HG03442 (cell line): ENCODE data around the gene BCAS1.

Experiments used
- ATAC-seq: cut with Tn5 transposase; IDR thresholded peaks from one replicate; pipeline ENCODE4 v1.9.1; 2021; ENCODE audit warnings: mild to moderate bottlenecking, moderate library complexity; ENCODE audit not compliant: unreplicated experiment

The BCAS1 gene

DNA sequence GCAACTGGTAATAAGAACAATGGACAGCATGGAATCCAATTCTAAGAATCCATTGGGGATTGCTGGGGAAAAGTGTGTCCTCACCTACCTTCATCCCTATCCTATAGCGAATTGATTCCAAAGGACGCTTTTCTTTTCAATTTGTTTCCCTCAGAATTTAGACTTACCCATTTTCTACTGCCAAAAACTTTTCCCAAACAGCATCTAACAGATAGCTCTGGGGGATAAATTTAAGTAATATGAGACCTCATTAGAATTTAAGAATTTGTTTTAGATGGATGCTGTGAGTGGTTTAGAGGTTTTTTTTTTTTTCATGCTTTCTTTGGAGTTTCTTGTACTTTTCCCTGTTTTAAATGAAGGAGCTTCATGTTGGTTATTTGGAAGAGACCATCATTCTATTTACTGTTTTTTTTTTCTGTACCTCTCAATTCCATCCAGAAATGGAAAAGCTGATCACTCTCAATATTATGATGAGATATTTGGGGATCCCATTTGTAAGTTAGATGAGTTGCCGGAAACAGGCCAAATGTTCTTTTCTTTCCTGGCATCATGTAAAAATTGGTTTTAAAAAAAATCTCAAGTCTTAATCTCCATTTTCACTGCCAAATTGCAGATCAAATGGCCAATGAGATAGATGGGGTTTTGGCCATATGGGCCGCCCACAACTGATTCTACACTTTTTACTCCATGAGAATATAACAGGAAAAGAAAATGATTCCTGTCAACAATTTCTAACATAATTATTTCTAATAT lies 105.7 kb downstream of the BCAS1 start:
- ATAC-seq = no peak

DNA sequence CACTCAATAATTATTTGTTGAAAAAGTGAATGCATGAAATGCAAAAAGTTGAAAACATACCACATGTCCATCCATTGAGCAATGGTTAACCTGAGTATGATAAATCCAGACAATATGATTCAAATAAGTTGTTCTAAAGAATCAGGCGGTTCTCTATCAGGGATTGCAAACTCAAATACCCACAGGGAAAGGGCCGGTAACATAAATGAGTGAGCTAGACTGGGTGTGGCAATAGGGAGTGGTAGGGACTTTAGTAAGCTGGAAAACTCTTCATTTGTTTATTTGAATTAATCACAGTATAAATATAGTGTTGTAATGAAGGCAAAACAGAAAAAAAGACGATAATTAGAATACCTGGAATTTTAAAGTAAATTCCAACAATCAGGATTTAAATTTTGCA lies 106.3 kb downstream of the BCAS1 start:
- ATAC-seq = no peak

DNA sequence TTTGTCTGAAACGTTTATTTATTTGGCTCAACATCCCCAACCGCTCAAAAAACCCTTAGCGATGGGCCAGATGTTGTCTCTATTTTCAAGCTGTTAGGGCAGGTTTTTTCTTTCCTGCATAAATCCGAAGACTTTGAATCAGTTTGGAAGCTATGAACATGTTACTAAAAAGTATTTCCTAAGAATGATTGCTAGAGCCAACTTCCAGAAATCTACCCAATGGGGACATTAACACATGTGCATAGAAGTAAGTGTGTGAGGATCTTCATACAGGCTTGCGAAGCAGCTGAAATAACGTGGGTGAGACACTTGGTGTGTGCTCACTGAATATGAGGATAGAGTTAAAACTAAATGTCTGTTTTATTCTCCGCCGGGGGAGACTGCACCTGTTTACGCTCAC lies 106.8 kb downstream of the BCAS1 start:
- ATAC-seq = no peak

DNA sequence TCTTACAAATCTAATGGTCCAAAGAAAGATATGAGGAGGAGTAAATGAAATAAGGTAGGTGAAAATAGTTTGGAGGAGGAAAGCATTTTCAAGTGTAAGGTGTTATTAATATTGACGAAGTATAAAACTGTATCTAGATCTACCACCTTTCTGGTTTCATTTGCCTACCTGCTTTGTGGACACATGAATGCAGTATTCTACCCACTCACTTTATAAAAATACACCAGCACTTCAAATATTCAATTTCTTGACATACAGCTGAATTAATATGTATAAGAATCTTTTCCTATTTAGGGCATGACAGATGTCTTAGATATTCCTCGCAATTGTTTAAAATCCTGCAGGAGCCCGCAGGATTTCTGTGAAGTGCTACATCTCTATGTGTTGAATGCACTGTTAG lies 108.0 kb downstream of the BCAS1 start:
- no peak for ATAC-seq

DNA sequence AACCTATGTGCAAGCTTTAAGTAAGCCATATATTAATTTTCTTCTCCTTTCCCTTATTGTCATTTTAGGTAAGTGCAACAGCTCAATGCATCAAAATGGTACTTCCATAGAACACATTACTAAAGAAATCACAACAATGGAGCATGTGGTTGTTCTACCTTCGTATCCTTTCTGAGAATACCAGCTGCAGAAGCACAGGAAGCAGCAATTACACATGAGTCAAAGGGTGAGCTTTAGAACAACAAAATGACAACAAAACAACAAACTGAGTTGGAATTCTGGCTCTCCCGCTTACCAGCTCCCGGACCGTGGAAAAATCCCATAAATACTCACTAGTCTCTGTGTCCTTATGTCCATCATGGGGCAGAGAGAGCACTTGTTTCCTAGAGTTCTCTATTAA lies 108.9 kb downstream of the BCAS1 start:
- ATAC-seq = no peak

DNA sequence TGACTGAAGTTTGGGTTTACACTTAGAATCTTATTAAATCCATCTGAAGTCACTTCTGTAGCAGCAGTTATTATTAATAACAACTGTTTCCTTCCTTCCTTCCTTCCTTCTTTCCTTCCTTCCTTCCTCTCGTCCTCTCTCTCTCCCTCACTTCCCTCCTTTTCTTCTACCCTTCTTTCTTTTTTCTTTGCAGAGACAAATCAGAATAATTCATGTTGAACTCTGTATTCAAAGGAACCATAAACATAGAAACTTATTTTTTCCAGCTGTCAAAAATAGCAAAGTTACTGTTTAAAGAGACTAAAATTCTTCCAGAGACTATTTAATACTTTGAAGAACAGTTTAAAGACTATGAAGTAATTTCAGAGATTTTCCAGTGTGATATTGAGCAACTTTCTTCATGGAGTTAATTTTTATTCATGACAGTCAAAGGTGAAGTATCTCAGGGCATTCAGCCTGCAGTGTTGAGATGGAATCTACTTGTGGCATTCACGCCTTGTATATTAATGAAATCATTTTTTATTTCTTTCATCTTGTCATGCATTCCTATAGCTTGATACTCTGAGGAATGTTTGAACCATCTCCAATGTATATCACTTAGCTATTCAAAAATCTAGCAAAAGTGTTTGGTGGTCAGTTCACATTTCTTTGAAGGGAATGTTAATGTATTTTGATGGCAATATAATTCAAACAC lies 109.7 kb downstream of the BCAS1 start:
- ATAC-seq = no peak

DNA sequence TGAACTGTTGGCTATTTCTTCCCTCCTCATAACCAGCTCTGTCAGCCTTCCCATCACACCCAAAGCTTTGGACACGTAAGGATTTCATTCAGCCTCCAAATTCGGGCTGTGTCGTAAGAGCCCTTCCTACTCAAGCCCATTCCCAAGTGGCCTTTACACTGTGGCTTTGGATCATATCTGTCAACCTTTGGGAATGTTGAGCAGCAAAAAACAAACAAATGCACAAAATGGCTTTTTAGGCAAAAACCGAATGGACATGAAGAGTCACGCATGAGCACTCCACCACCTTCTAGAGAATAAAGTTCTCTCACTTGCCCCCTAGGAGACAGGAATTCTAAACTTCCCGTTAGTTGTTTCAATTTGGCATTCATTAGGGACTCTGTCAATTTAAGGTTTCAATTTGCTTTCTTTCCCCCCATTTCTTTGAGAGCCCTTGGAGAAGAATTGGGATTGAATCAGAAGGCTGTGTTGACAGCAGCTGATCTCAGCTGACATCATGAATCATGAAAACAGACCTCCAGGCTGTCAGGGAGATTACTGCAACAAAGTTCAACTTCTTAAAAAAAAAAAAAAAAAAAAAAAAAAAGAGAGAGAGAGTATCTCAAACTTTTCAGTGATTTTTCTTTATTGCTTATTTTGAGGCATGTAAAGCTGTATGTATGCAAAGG lies 110.3 kb downstream of the BCAS1 start:
- ATAC-seq = no peak

DNA sequence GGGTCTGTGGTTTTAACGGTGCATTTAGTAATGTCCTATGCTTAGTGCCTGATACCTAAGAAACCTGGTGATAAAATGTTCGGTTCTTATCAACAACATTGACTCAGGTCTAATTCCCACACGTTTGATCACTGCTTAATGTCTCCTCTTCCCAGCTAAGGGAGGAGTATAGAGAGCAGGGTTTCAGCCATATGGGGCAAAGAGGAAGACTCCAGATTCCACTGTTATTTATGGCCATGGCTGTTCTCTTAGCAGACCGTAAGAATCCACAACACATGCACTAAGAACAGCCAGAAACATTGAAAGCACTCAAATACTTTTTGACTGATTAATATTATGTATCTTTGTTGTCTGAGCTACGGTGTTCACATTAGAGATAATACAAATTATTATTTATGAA lies 112.1 kb downstream of the BCAS1 start:
- no peak for ATAC-seq

DNA sequence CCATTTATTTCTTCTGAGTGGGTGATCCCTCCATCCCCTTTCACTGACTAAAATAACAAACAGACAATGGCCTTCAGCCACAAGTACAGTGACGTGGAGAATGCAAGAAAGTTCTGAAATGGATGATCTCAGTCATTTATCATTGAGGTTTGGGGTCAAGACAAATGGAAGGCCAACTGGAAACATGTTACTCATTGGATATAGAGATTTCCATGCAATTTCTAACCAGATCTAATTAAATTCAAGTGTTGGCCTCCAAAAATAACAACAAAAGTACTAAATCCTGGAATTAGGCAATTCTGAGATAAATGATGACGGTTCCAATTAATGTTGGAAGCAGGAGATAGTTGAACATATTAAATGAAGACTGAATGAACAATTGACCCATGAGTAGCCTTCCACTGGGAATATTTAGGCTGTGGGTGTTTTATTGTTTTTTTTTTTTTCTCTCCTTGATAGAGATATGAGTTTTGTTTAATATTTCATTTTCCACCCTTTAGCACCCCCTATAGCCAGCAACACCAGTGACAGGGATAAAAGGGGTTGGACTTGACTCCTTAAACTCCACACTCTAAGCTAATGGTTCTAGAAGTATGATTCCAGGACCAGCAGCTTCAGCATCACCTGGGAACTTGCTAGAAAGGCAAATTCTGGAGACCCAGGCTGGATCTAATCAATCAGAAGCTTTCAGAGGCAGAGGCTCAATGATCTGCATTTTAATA lies 112.8 kb downstream of the BCAS1 start:
- ATAC-seq = no peak

DNA sequence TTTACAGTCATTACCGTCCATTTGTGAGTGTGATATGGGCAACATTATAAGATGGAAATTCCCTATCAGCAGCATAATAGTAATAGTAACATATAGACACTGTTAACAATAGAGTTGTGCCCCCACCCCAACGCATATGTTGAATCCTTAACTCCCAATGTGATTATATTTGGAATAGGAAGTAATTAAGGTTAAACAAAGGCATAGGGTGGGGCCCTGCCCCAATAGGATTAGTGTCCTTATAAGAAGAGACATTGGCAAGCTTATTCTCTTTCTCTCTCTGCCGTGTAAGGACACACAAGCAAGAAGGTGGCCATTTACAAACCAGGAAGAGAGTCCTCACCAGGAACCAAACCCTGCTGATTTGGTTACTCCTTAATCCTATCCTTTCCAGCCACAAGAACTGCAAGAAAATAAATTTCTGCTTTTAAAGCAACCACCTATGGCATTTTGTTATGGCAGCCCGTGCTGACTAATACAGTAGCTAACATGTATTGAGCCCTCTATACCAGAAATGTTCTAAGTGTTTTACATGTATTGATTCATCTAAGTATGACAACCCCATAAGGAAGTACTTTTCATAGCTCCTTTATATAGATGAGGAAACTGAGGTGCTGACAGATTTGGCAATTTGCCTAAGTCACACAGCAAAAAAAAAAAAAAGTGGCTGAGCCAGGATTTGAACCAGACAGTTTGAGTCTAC lies 114.2 kb downstream of the BCAS1 start:
- ATAC-seq = no peak

DNA sequence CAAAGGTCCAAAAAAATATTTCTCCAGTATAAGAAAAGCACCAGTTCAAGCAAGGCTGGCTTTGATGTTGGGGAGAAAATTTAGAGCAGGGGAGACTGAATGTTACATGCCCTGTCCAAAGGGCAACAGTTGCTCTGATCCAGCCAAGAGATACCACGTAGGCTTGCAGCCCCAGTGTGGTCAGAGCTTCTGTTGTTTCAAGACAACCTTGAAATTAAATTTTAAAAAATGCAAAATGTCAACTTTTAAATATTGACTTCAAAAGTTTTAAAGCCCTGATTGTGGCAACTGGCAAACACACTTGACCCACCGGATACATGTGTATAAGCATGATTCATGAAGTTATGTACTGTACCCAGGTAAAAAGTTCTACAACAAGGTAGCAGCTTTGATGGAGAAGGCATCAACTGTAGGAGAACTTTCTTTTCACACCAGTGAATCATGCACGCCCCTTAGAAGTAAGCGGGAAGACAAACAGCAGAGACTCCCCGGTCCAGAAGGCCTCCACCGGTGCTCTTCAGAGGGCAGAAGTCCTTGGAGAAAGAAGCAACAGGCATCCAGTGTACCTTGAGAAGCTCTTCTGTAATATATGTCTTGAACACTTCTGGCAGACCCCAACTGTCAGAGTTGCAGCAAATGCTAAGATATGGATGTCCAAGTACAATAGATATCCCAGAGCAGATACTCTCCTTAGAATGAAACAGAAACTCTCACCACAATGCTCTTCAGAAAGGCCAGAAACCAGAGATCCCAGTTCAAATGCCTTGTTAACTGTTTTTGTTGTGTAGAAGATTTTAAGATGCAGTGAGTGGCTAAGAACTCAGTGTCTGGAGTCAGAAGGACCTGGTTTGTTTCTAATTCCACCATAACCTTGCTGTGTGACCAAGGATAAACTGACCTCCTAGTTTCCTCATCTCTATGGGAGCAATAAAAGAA lies 115.4 kb downstream of the BCAS1 start:
- ATAC-seq = no peak

DNA sequence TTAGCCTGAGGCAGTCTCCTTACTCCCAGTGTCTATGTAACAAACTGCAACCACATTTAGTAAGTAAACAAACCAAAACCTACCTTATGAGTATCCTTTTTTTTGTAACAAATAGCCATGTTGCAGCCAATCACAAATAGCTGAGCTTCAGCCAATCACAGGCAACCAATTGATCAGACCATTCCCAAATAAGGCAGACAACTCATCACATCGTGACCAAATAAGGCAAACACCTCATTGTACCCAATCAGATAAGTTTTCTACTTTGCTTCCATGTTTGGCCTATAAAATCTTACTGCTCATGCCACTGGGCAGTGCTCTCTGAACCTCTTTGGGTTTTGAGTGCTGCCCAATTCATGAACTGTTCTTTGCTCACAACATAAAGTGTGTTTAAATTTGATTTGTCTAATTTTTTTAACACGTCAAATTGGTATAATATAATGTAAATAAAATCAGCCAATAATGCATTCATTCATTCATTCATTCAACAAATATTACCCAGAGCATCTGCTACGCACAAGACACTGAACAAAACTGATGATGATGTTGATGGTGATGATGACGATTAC lies 117.8 kb downstream of the BCAS1 start:
- ATAC-seq = no peak

DNA sequence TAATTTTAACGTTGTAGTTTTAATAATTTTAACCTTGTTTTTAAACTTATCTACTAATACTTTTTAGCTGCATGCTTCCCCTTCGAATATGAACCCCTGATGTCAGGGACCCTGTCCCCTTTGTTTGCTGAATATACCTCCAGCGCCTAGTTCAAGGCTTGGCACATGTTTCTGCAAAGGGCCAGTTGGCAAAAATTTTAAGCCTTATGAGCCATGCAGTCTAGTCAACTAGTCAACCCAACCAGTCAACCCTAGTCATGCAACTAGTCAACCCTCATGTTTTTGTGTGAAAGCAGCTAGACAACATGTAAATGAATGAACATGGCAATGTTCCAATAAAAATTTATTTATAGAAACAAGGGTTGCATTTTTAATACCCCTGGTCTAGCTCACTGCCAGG lies 119.8 kb downstream of the BCAS1 start:
- no peak for ATAC-seq

DNA sequence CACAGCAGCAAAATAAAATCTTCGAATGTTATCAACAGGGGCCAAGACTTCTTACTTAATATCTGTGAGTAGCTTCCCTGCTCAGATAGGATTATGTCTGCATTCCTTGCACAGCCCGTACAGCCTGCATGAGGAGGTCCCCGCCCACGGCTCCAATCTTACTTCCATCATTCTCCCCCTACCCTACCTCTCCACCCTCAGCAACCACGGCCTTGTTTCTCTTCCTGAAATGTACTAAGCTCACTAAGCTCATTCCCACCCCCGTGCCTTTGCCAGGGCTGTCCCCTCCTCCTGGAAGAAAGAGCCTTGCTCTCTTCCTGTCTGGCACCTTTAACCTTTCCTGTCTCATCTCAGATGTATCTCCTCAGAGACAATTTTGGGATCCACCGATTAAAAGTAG lies 120.4 kb downstream of the BCAS1 start:
- ATAC-seq = no peak

DNA sequence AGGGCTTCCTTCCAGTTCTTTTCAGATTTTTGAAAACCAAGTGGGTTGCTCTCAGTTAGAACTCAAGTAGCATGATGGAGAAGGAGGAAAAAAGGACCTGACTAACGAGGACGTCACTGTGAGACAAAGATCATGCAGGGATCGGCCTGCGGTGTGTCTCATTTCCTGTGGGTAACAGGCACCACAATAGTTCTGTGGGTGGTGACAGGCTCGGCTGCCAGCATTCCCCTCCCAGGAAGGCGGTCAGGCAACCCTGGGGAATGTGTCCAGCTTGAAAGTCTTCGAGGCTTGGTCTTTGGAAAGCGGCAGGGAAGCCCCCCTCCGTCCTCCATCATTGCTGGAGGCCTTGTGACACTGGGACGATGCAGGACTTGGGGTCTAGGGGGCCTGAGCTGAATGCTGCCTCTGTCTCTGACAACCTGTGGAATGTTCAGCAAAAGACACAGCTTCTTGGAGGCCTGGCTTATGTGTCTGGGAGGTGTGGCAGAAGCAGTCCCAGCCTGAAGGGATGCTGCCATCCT lies 121.0 kb downstream of the BCAS1 start:
- peak; percentile 94 for ATAC-seq

DNA sequence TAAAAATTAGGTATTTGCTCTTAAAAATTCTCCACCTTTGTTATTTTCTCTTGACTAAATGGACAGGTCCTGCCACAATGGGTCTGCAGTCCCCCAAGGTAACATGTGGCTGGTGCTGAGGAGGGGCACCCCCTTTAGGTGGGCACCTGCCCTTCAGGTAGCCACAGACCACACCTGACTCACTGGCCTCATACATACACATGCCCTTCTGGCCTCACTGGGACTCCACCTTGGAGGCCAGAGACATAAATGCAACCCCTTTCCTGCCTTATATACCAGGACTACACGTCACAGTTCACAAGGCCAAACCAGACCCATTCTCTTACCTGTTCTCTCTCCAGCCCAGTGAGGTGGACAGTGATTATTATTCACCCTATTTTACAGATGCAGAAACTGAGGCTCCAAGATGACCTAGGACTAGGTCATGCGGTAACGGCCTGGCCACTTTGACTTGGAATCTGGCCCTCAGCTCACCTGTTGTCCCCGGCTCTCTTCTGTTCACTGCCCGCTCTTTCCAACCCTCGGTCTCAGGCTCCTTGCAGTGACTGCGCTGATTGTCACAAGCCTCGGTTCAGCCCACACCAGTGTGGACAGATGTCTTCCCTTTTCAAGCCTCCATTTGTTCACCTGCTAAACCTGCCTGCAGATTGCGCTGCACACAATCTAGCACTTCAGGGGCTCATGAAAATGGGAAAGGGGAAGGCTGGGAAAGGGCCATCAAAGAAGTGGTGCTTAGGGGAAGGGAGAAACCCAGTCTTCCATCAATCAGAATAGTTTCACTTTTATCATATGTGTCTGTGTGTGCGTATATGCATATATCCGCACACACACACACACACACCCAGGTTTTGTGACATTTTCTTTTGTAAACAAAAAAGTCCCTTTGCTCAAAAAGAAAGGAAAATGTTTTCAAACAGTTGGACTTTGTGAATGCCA lies 121.7 kb downstream of the BCAS1 start:
- ATAC-seq = peak; percentile 28

DNA sequence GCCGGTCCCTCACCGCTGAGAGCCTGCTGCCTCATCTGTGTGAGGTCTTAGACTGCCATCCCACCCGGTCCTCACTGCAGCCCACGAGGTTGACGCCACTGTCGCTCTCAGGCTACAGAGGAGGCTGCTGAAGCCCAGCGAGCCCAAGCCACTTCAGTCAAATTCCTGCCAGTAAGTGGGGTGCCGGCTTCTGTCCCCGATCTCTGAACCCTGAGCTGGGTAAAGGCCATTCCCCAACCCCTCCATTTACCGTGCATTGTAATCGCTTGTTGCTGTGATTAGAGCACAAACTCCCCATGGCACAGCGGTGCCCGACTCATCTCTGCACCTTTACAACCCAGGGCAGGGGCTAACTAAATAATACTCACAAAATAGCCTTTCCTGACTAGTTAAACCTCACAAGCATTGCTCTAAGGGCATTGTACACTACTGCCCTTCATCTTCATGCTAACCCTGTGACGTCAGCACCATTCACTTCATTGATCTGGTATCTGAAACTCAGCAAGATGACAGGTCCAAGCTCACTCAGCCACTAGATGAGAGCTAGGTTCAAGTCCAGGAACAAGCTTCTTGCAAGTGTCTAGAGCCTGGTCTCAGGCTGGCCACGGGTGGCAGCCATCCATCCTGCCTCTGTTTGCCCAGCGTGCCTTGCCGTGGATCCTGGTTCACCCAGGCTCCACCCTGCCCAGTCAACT lies 122.7 kb downstream of the BCAS1 start:
- no peak for ATAC-seq

DNA sequence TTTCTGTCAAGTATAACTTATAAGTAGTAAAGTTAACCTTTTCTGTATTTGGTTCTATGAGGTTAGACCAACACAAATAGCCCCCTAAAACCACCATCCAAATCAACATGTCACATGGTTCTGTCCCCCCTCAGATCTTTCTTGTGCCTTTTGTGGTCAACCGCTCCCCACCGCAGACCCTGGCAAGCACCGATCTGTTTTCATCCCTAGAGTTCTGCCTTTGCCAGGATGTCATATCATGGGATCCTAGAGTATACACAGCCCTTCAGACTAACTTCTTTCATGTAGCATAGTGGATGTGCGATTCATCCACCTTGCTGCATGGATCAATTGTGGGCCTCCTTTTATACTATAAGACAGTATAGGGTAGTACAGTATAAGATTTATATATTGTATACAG lies 124.3 kb downstream of the BCAS1 start:
- ATAC-seq = no peak
